HFFc6 (cell line): Measurements from ENCODE around the gene FOXO1. TPM values are rescaled to one million over a fixed set of nuclear protein-coding genes. Genes with fewer than 3 reads are reported as not detected.

Experiments used
- DNase-seq: peaks from one replicate; pipeline ENCODE4 v3.0.0-alpha.2; 2018
- H3K27ac Mint-ChIP-seq: 2 replicates; pipeline ENCODE4 v1.8.0; 2020; ENCODE audit warnings: mild to moderate bottlenecking, mixed read lengths
- H3K27me3 Mint-ChIP-seq: 2 replicates; pipeline ENCODE4 v1.8.0; 2021; ENCODE audit warnings: mild to moderate bottlenecking, moderate library complexity, mixed read lengths; ENCODE audit not compliant: insufficient read depth
- H3K36me3 Mint-ChIP-seq: 2 replicates; pipeline ENCODE4 v1.8.0; 2021; ENCODE audit warnings: low read depth, mixed read lengths
- H3K4me1 Mint-ChIP-seq: 2 replicates; pipeline ENCODE4 v1.8.0; 2020; ENCODE audit warnings: low read depth, mixed read lengths
- H3K4me3 Mint-ChIP-seq: 2 replicates; pipeline ENCODE4 v1.8.0; 2020; ENCODE audit warnings: mild to moderate bottlenecking, moderate library complexity, mixed read lengths
- H3K9me3 Mint-ChIP-seq: 2 replicates; pipeline ENCODE4 v1.8.0; 2020; ENCODE audit warnings: mild to moderate bottlenecking, mixed read lengths
- CTCF ChIP-seq: fragments of 200-600 bp; sonication (generic); IDR thresholded peaks from 2 replicates; pipeline ENCODE4 v1.5.0; 2021; ENCODE audit warnings: antibody characterized with exemption, mild to moderate bottlenecking
- total RNA-seq, 6 experiments: library from RNA; stranded (reverse); fragmentation: NEBNext Ultra II Directional; extraction: Animal tissue kit (Norgen Biotek cat#: 25700); gene quantifications; 2 replicates in 1 of 6; 3 replicates in 5 of 6; pipeline ENCODE4 v1.2.3, GENCODE V29; 2021

Gene FOXO1
- total RNA-seq, 6 experiments from 2014 or later, result 0.48 to 1.1 (median 0.63) TPM

- TF ChIP-seq CTCF, result no peak
- H3K27me3 Mint-ChIP-seq, result peaks cover 11% of the 10 kb centered on the region; the same call in 1 of the 2 replicates
- H3K4me3 Mint-ChIP-seq, result no peak overlapping the region
- no peak for DNase-seq
- H3K36me3 Mint-ChIP-seq, result no peaks in the 10 kb centered on the region
- H3K4me1 Mint-ChIP-seq, result no peaks in the 10 kb centered on the region
- H3K27ac Mint-ChIP-seq, result no peak overlapping the region
- H3K9me3 Mint-ChIP-seq, result no peaks in the 10 kb centered on the region
These were observed 97.5 kb downstream of the FOXO1 start for GRCh38 chr13:40569024-40569350.

GRCh38 chr13:40568246-40569023, 98.0 kb downstream of the FOXO1 start:
- TF ChIP-seq CTCF, result no peak
- Mint-ChIP-seq H3K4me1 (no peaks in the 10 kb centered on the region), H3K4me3 (no peak overlapping the region), H3K27ac (no peak overlapping the region), H3K9me3 (no peaks in the 10 kb centered on the region), H3K36me3 (no peaks in the 10 kb centered on the region), H3K27me3 (peaks cover 11% of the 10 kb centered on the region; the same call in 1 of the 2 replicates)
- no peak for DNase-seq

- no peaks in the 10 kb centered on the region for H3K4me1 Mint-ChIP-seq
- H3K9me3 Mint-ChIP-seq, result no peaks in the 10 kb centered on the region
- no peaks in the 10 kb centered on the region for H3K36me3 Mint-ChIP-seq
- H3K4me3 Mint-ChIP-seq, result no peak overlapping the region
- TF ChIP-seq CTCF, result no peak
- no peak overlapping the region for H3K27ac Mint-ChIP-seq
- peaks cover 11% of the 10 kb centered on the region for H3K27me3 Mint-ChIP-seq
- DNase-seq, result no peak
These were observed 99.6 kb downstream of the FOXO1 start for GRCh38 chr13:40566811-40567210.

- no peak for DNase-seq
- Mint-ChIP-seq H3K27me3 (peaks cover 11% of the 10 kb centered on the region), H3K27ac (no peak overlapping the region), H3K9me3 (no peaks in the 10 kb centered on the region; the same call in 1 of the 2 replicates), H3K4me3 (no peak overlapping the region), H3K36me3 (no peaks in the 10 kb centered on the region), H3K4me1 (no peaks in the 10 kb centered on the region)
- no peak for TF ChIP-seq CTCF
These were observed 100.9 kb downstream of the FOXO1 start for GRCh38 chr13:40565282-40566148.

GRCh38 chr13:40564342-40565001, 102.0 kb downstream of the FOXO1 start:
- H3K27me3 Mint-ChIP-seq, result peaks cover 11% of the 10 kb centered on the region
- H3K27ac Mint-ChIP-seq, result no peak overlapping the region
- no peak overlapping the region for H3K4me3 Mint-ChIP-seq
- no peak for TF ChIP-seq CTCF
- no peak for DNase-seq
- no peaks in the 10 kb centered on the region; the same call in 1 of the 2 replicates for H3K9me3 Mint-ChIP-seq
- no peaks in the 10 kb centered on the region for H3K36me3 Mint-ChIP-seq
- no peaks in the 10 kb centered on the region for H3K4me1 Mint-ChIP-seq
